Esophagus squamous epithelium (tissue), 4 donors: Measurements from ENCODE around the gene GSTT2B.
"Not testable (repeated sequence)": the region's sequence is repeated elsewhere in the genome, so short reads cannot be mapped to it uniquely, and the experiment has no call there.

Source experiments
- POLR2A ChIP-seq, 4 donors: fragments of 450-650 bp; IDR thresholded peaks; one replicate each; pipeline ENCODE4 v1.6.1; 2017; ENCODE audit warnings: antibody characterized with exemption in 4 of 4, mild to moderate bottlenecking in 4 of 4, moderate library complexity in 3 of 4
- TF ChIP-seq, protein P1 (sequence below), 6 experiments: fragments of 450-650 bp in 4 of 6; fragments of 200-600 bp in 2 of 6; sonication (generic) in 2 of 6; IDR thresholded peaks; one replicate each; pipeline ENCODE4 v1.5.1; 2016 to 2019; ENCODE audit warnings: antibody characterized with exemption in 6 of 6, mild to moderate bottlenecking in 4 of 6, moderate library complexity in 4 of 6

GRCh38 chr22:23977304-23977703 is 16.3 kb upstream of the GSTT2B start:
- TF ChIP-seq, protein P1, sequence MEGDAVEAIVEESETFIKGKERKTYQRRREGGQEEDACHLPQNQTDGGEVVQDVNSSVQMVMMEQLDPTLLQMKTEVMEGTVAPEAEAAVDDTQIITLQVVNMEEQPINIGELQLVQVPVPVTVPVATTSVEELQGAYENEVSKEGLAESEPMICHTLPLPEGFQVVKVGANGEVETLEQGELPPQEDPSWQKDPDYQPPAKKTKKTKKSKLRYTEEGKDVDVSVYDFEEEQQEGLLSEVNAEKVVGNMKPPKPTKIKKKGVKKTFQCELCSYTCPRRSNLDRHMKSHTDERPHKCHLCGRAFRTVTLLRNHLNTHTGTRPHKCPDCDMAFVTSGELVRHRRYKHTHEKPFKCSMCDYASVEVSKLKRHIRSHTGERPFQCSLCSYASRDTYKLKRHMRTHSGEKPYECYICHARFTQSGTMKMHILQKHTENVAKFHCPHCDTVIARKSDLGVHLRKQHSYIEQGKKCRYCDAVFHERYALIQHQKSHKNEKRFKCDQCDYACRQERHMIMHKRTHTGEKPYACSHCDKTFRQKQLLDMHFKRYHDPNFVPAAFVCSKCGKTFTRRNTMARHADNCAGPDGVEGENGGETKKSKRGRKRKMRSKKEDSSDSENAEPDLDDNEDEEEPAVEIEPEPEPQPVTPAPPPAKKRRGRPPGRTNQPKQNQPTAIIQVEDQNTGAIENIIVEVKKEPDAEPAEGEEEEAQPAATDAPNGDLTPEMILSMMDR (IDR thresholded peaks at IDR 0.05), result not testable (repeated sequence)
- not testable (repeated sequence) for TF ChIP-seq POLR2A (IDR thresholded peaks at IDR 0.05)
